Gastrocnemius medialis (tissue), 4 donors: Measurements from ENCODE around the gene CDH23.

Experiments
- POLR2A ChIP-seq, 2 donors: fragments of 450-650 bp; IDR thresholded peaks; one replicate each; pipeline ENCODE4 v1.6.1; 2017; ENCODE audit warnings: antibody characterized with exemption in 2 of 2, mild to moderate bottlenecking in 2 of 2, moderate library complexity in 2 of 2
- TF ChIP-seq, protein P1 (sequence below), 5 experiments: fragments of 450-650 bp in 3 of 5; fragments of 200-600 bp in 2 of 5; sonication (generic) in 2 of 5; IDR thresholded peaks in 4 of 5; conservative IDR thresholded peaks in 1 of 5; 1 replicate in 4 of 5; 2 replicates in 1 of 5; pipeline ENCODE4 v1.5.1; 2016 to 2019; ENCODE audit warnings: antibody characterized with exemption in 5 of 5, mild to moderate bottlenecking in 3 of 5, moderate library complexity in 3 of 5

GRCh38 chr10:71665456-71665855 lies 268.7 kb downstream of the CDH23 start:
- TF ChIP-seq, protein P1, sequence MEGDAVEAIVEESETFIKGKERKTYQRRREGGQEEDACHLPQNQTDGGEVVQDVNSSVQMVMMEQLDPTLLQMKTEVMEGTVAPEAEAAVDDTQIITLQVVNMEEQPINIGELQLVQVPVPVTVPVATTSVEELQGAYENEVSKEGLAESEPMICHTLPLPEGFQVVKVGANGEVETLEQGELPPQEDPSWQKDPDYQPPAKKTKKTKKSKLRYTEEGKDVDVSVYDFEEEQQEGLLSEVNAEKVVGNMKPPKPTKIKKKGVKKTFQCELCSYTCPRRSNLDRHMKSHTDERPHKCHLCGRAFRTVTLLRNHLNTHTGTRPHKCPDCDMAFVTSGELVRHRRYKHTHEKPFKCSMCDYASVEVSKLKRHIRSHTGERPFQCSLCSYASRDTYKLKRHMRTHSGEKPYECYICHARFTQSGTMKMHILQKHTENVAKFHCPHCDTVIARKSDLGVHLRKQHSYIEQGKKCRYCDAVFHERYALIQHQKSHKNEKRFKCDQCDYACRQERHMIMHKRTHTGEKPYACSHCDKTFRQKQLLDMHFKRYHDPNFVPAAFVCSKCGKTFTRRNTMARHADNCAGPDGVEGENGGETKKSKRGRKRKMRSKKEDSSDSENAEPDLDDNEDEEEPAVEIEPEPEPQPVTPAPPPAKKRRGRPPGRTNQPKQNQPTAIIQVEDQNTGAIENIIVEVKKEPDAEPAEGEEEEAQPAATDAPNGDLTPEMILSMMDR (IDR thresholded peaks at IDR 0.05 in 4 of 5, conservative IDR thresholded peaks at IDR 0.05 in 1 of 5): no peak
- TF ChIP-seq POLR2A (IDR thresholded peaks at IDR 0.05): no peak
